22Rv1 (cell line): ENCODE measurements around the gene C14orf132.

Experiments used
- H3K27ac ChIP-seq: fragments of 450-650 bp; 2 replicates; pipeline ENCODE4 v1.5.1; 2017
- ZFX ChIP-seq: fragments of 450-650 bp; IDR thresholded peaks from 2 replicates; pipeline ENCODE4 v1.6.1; 2017; ENCODE audit warnings: antibody characterized with exemption, borderline replicate concordance
- TF ChIP-seq, protein P1 (sequence below): fragments of 450-650 bp; IDR thresholded peaks from 2 replicates; pipeline ENCODE4 v1.5.1; 2017; ENCODE audit warnings: mild to moderate bottlenecking

C14orf132 gene

DNA sequence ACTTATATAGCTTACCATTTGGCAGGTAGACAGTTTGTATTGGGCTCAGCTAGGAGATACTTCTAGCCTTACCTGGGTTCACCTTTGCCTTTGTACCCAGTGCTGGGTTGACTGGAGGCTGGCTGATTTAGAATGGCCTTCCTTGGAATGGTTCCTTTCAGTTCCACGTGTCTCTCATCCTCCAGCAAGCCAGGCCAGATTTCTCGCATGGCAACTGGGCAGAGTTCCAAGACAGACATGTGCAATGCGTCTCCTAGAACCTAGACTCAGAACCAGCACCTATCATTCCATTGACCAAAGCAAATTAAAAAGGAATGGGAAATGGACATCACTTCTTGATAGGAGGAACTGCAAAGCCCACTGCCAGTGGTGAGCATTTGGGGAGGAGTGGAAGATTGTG lies 86.4 kb downstream of the C14orf132 start:
- no peak overlapping the region for H3K27ac ChIP-seq
- TF ChIP-seq, protein P1, sequence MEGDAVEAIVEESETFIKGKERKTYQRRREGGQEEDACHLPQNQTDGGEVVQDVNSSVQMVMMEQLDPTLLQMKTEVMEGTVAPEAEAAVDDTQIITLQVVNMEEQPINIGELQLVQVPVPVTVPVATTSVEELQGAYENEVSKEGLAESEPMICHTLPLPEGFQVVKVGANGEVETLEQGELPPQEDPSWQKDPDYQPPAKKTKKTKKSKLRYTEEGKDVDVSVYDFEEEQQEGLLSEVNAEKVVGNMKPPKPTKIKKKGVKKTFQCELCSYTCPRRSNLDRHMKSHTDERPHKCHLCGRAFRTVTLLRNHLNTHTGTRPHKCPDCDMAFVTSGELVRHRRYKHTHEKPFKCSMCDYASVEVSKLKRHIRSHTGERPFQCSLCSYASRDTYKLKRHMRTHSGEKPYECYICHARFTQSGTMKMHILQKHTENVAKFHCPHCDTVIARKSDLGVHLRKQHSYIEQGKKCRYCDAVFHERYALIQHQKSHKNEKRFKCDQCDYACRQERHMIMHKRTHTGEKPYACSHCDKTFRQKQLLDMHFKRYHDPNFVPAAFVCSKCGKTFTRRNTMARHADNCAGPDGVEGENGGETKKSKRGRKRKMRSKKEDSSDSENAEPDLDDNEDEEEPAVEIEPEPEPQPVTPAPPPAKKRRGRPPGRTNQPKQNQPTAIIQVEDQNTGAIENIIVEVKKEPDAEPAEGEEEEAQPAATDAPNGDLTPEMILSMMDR: no peak
- no peak for TF ChIP-seq ZFX

DNA sequence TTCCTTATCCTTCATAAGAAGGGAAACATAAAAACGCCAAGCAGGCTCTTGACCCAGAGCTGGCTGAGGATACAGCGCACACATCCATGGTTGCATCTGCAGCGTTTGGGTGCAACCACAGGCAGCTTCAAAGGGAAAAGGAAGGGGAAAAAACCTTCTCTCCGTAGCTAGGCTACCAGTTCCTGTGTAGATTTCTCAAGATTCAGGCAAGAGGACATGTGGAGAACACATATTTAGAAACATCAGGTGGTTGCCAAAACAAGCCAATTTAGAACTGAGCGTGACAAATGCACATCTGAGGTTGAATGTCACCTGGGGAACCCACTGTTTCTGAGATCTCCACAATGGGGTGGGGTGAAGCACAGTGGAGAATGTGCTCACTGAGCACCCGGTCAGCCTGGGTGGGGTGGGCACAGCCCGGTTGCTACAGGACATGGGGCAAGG lies 87.2 kb downstream of the C14orf132 start:
- no peak overlapping the region for H3K27ac ChIP-seq
- TF ChIP-seq ZFX: no peak
- TF ChIP-seq, protein P1: no peak

DNA sequence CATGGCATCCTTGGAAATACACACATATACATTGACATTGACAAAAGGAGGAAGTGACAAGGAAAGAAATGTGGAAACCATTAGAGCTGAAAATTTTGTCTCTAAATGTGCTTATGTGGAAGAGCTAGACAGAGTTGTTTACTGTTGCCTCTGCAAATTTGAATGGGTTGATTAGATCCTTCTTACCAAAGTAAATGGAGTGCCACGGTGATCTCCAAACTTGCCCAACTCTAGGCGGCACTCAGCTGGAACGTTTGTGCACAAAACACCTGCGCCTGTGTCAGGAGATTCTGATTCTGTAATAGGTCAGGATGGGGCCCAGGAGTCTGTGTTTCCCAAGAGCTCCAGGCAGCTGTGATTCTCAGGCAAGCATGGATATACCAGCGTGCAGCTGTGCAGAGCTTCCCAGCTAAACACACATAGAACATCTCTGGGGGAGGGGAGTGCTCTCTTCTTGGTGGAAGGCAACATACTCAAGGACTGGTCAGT lies 87.7 kb downstream of the C14orf132 start:
- TF ChIP-seq, protein P1: no peak
- TF ChIP-seq ZFX: no peak
- H3K27ac ChIP-seq: no peak overlapping the region

DNA sequence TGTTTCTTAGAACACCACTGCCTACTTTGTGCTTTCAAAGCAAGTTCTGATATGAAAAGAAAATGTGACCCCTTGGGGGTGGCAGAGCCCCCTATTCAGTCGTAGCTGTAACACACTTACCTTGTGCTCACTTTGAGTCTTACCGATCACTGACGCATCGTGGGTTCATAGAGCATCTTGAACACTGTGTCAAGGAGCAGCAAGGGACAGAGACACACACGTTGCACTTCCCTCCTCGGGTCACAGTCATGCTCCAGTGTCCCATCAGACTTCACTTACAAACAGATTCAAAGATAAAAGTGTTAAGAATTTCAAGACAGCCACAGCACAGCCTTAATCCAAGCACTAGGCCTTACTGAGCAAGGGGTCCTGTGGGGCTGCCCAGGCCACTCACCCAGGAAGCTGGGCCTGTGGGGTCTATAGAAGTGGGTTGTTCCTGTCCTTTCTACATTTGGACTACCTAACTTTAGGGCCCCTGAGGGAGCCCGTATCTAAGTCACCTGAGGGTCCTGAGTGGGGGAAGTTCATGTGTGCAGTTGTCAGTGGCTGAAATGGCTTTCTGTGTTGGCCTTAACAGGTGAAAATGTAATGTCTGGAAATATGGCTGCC lies 90.1 kb downstream of the C14orf132 start:
- TF ChIP-seq ZFX: no peak
- TF ChIP-seq, protein P1: no peak
- no peak overlapping the region for H3K27ac ChIP-seq

DNA sequence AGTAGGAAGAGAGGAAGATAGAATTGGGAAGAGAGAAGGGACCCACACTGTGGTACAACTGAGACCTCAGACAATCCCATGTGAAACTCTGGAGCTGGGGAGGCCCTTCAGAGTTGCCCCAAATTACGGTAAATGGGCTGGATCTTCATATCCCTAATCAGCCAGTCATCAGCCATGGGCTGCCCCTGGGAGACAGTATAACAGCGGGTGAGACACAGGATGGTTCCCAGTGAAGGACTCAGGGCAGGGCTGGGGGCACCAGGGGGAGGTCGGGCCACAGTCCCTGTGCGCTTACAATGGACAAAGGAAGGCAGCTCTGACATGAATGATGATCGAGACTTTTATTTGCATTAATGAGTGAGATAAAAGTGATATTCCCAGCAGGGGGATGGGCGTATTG lies 91.2 kb downstream of the C14orf132 start:
- no peak for TF ChIP-seq ZFX
- TF ChIP-seq, protein P1: no peak
- H3K27ac ChIP-seq: no peak overlapping the region

DNA sequence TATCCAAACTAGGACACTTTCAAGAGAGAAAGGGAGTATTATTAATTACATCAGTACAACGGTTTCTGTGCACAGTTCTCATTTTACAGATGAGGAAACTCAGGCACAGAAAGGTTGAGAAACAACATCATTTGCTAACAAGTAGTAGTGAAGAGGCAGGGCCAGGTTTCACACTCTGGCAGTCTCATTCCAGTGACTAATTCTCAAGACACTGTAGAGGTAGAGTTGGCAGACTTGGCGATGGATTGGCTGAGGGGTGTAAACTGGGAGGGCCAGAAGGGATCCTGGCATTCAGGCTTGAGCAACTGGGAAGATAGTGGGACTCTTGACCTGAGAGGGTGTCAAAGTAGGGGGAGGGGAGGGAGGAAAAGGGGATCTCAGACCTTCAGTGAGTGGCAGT lies 91.7 kb downstream of the C14orf132 start:
- TF ChIP-seq ZFX: no peak
- TF ChIP-seq, protein P1: no peak
- no peak overlapping the region for H3K27ac ChIP-seq

DNA sequence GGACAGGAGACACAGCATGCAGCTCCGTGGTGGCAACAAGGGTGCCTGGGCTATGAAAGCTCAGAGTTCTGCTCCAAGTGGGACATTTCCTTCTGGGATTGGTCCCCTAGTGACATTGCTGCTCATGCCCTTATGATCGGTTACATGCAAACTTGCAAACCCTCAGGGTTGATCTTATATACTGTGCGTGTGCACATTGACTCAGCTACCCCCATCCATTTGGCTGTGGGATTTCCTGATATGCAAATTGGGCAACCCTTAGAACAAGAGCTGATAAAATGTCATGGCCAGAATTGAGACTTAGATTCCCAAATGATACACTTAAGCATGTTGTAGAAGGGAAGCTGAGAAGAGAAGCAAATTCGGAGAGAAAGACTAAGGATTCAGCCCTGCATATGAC lies 92.7 kb downstream of the C14orf132 start:
- H3K27ac ChIP-seq: no peak overlapping the region
- no peak for TF ChIP-seq ZFX
- TF ChIP-seq, protein P1: no peak
